IPS-15b (cell line): ENCODE measurements around the gene PARVB.

ENCODE experiments used
- H3K27me3 ChIP-seq: one replicate; pipeline ENCODE4 v1.6.1; 2013; ENCODE audit warnings: low read length; ENCODE audit not compliant: control insufficient read depth, insufficient read depth
- H3K36me3 ChIP-seq: one replicate; pipeline ENCODE4 v1.6.1; 2013; ENCODE audit warnings: low read length; ENCODE audit not compliant: control insufficient read depth, insufficient read depth
- H3K4me1 ChIP-seq: one replicate; pipeline ENCODE4 v1.6.1; 2013; ENCODE audit warnings: mild to moderate bottlenecking, low read length; ENCODE audit not compliant: control insufficient read depth, insufficient read depth
- H3K4me3 ChIP-seq: one replicate; pipeline ENCODE4 v1.5.1; 2013; ENCODE audit warnings: low read depth, low read length
- H3K9ac ChIP-seq: one replicate; pipeline ENCODE4 v1.6.1; 2013; ENCODE audit warnings: low read depth, mild to moderate bottlenecking, low read length
- H3K9me3 ChIP-seq: one replicate; pipeline ENCODE4 v1.6.1; 2013; ENCODE audit warnings: mild to moderate bottlenecking, low read length; ENCODE audit not compliant: control insufficient read depth, insufficient read depth

PARVB gene

DNA sequence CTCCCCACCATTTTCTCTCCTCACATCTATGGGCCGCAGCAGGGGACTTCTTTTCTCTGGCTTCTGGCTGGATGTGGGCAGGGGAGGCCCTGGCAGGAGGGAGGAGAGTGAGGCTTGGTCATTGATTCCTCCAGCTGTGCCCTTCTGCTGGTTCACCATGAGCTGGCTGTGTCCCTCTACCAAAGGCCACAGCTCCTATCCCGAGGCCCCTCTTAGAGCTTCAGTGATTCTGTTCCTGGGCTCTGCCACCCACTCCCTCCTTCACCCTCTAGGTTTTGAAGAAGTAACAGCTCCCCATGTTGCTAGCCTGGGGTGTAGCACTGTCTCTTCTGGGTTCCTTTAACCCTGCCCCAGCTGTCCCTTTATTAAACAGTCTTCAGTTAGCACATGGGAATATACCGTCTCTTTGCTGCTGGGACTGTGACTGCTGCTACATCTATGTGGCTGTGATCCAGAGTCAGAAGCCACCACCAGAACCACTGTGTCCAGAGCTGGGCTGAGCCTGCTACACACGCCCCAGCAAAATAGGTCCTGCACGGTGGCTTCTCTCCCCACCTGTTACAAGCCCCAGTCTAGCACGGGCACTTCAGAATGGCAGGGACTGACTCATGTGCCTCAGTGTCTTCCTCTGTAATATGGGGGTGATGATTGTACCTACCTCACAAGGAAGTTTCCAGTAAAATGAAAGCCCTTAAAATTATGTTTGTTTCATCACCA is 156.0 kb downstream of the PARVB start:
- H3K27me3 ChIP-seq = no peaks in the 10 kb centered on the region
- no peaks in the 10 kb centered on the region for H3K4me1 ChIP-seq
- H3K4me3 ChIP-seq = no peak overlapping the region
- no peaks in the 10 kb centered on the region for H3K9me3 ChIP-seq
- H3K9ac ChIP-seq = no peak overlapping the region
- H3K36me3 ChIP-seq = no peaks in the 10 kb centered on the region

GRCh38 chr22:44180706-44181032 is 156.6 kb downstream of the PARVB start, which contains the start of gene PARVG:
PARVG (plus strand) TSS chr22:44180925; CDS start chr22:44183330, 2,405 bp downstream.
- Histone ChIP-seq H3K4me1 (no peaks in the 10 kb centered on the region), H3K9ac (no peak within 1 kb of the TSS), H3K4me3 (no peak within 1 kb of the TSS)

GRCh38 chr22:44181033-44181911 is 157.2 kb downstream of the PARVB start:
- no peak overlapping the region for H3K9ac ChIP-seq
- H3K27me3 ChIP-seq = no peaks in the 10 kb centered on the region
- no peak overlapping the region for H3K4me3 ChIP-seq
- no peaks in the 10 kb centered on the region for H3K36me3 ChIP-seq
- no peaks in the 10 kb centered on the region for H3K9me3 ChIP-seq
- no peaks in the 10 kb centered on the region for H3K4me1 ChIP-seq

More at GRCh38 chr22:44180706-44181032, 156.6 kb downstream of the PARVB start, which contains the start of gene PARVG:
- H3K9me3 ChIP-seq = no peaks in the 10 kb centered on the region
- H3K36me3 ChIP-seq = no peaks in the 10 kb centered on the region
- H3K27me3 ChIP-seq = no peaks in the 10 kb centered on the region

GRCh38 chr22:44181912-44182587 is 157.9 kb downstream of the PARVB start:
- H3K27me3 ChIP-seq = no peaks in the 10 kb centered on the region
- H3K4me3 ChIP-seq = no peak overlapping the region
- H3K36me3 ChIP-seq = no peaks in the 10 kb centered on the region
- H3K9ac ChIP-seq = no peak overlapping the region
- no peaks in the 10 kb centered on the region for H3K9me3 ChIP-seq
- H3K4me1 ChIP-seq = no peaks in the 10 kb centered on the region

DNA sequence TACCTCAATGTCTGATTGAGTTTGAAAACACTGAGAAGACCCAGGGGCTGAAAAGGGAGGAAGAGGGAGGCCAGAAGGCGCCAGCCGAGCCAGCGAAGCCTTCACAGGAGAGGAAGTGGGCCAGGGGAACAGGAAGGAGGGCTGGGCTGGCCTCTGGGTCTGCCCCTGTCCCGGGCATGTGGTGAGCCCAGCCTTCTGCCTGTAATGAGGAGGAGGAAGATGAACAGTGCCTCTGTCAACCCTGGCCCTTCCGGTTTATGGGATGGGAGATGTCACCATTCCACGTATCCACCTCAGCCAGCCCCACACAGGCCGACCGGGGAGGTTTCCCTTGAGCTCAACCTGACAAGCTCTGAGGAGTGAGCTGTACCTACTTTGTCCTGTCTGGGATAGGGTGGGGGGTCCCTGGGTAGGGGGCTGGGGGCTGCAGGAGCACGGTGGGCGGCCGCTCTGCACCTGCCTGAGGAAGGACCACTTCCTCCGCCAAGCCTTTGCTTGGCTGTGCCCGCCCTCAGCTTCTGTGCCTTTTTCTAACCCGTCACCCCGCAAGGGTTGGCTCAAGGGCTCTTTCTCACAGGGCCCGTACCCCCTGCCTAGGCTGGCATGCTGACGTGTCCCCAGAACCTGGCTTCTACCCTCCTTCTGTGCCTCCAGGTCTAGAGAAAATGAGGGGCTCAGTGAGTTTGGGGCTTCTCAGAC is 158.6 kb downstream of the PARVB start:
- no peak overlapping the region for H3K4me3 ChIP-seq
- no peak overlapping the region for H3K9ac ChIP-seq
- no peaks in the 10 kb centered on the region for H3K9me3 ChIP-seq
- no peaks in the 10 kb centered on the region for H3K27me3 ChIP-seq
- H3K4me1 ChIP-seq = no peaks in the 10 kb centered on the region
- no peaks in the 10 kb centered on the region for H3K36me3 ChIP-seq

DNA sequence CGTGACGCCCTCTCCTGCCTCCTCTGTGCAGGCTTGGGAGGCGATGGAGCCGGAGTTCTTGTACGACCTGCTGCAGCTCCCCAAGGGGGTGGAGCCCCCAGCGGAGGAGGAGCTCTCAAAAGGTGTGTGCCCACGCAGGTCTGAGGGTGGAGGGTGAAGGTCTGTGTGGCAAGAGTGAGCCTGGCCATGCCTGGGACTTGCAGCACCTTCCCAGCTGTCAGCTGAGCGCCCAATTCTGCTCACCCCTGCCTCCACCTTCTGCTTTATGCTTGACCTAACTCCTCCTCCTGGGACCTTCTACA is 159.1 kb downstream of the PARVB start:
- H3K9me3 ChIP-seq = no peaks in the 10 kb centered on the region
- no peaks in the 10 kb centered on the region for H3K36me3 ChIP-seq
- no peaks in the 10 kb centered on the region for H3K27me3 ChIP-seq
- no peak overlapping the region for H3K4me3 ChIP-seq
- no peaks in the 10 kb centered on the region for H3K4me1 ChIP-seq
- no peak overlapping the region for H3K9ac ChIP-seq

DNA sequence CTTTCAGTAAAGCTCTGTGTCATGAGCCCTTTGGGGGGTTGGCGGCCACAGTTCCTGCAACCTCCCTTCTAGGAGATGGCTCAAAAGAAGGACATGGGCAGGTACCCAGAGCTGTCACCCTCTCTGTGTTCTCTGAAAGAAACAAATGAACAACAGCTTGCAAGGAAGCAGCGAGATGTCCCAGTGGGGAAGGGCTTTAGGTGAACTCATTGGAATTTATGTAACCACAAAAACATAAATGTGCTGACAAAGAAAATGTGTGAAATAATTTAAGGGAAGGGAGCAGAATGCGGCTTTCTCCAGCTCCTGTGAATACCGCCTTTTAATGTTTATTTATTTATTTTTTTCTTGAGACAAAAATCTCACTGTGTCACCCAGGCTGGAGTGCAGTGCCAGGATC is 159.9 kb downstream of the PARVB start:
- H3K9me3 ChIP-seq = no peaks in the 10 kb centered on the region
- H3K27me3 ChIP-seq = no peaks in the 10 kb centered on the region
- H3K4me3 ChIP-seq = no peak overlapping the region
- H3K9ac ChIP-seq = no peak overlapping the region
- H3K4me1 ChIP-seq = no peaks in the 10 kb centered on the region
- H3K36me3 ChIP-seq = no peaks in the 10 kb centered on the region

GRCh38 chr22:44185237-44186120 is 161.4 kb downstream of the PARVB start:
- Histone ChIP-seq H3K9ac (no peak overlapping the region), H3K9me3 (no peaks in the 10 kb centered on the region), H3K36me3 (no peaks in the 10 kb centered on the region), H3K4me1 (no peaks in the 10 kb centered on the region), H3K27me3 (no peaks in the 10 kb centered on the region), H3K4me3 (no peak overlapping the region)

- no peak overlapping the region for H3K4me3 ChIP-seq
- no peaks in the 10 kb centered on the region for H3K27me3 ChIP-seq
- H3K9ac ChIP-seq = no peak overlapping the region
- no peaks in the 10 kb centered on the region for H3K4me1 ChIP-seq
- H3K9me3 ChIP-seq = no peaks in the 10 kb centered on the region
- no peaks in the 10 kb centered on the region for H3K36me3 ChIP-seq
These were observed 162.0 kb downstream of the PARVB start for GRCh38 chr22:44186121-44186510.

- Histone ChIP-seq H3K9me3 (no peaks in the 10 kb centered on the region), H3K27me3 (no peaks in the 10 kb centered on the region), H3K4me3 (no peak overlapping the region), H3K9ac (no peak overlapping the region), H3K4me1 (no peaks in the 10 kb centered on the region), H3K36me3 (no peaks in the 10 kb centered on the region)
These were observed 162.6 kb downstream of the PARVB start for GRCh38 chr22:44186737-44187136.
